CD14-positive monocyte (primary cell): ENCODE results near the gene UQCRHL. TPM values are rescaled to one million over a fixed set of nuclear protein-coding genes. Genes with fewer than 3 reads are reported as not detected.
A peak's percentile ranks its signal among the peaks of the same experiment; 100 is the strongest.

Experiments used
- DNase-seq, 3 donors: peaks; one replicate each; pipeline ENCODE4 v3.0.0-alpha.2; 2011 to 2022
- H2AFZ ChIP-seq: 2 replicates; pipeline ENCODE4 v1.6.0; 2012; ENCODE audit warnings: mild to moderate bottlenecking, low read depth, low read length, inconsistent platforms; ENCODE audit not compliant: insufficient read depth, poor library complexity, severe bottlenecking
- H3K27ac ChIP-seq, 2 donors: 1 replicate in 1 of 2; 2 replicates in 1 of 2; pipeline ENCODE4 v1.5.1; 2012 to 2013; ENCODE audit warnings: low read length in 2 of 2, control low read depth in 1 of 2, inconsistent platforms in 1 of 2, low read depth in 1 of 2, mild to moderate bottlenecking in 1 of 2
- H3K27me3 ChIP-seq, 2 donors: one replicate each; pipeline versions ENCODE4 v1.6.0 to v1.6.1; 2011 to 2013; ENCODE audit warnings: low read length in 2 of 2; ENCODE audit not compliant: control insufficient read depth in 2 of 2, insufficient read depth in 2 of 2
- H3K36me3 ChIP-seq, 2 donors: replicated peaks in 1 of 2; 1 replicate in 1 of 2; 2 replicates in 1 of 2; pipeline versions ENCODE4 v1.5.1 to v1.6.1; 2012 to 2013; ENCODE audit warnings: low read length in 2 of 2, control low read depth in 1 of 2, inconsistent platforms in 1 of 2, mild to moderate bottlenecking in 1 of 2; ENCODE audit not compliant: insufficient read depth in 2 of 2, control insufficient read depth in 1 of 2
- H3K4me1 ChIP-seq, 2 donors: 1 replicate in 1 of 2; 2 replicates in 1 of 2; pipeline versions ENCODE4 v1.5.1 to v1.6.1; 2012 to 2013; ENCODE audit warnings: low read length in 2 of 2, control low read depth in 1 of 2, inconsistent platforms in 1 of 2, mild to moderate bottlenecking in 1 of 2, moderate library complexity in 1 of 2; ENCODE audit not compliant: insufficient read depth in 2 of 2, control insufficient read depth in 1 of 2
- H3K4me2 ChIP-seq: replicated peaks from 2 replicates; pipeline ENCODE3; 2012; ENCODE audit warnings: low read length, moderate library complexity, mild to moderate bottlenecking; ENCODE audit not compliant: poor library complexity, severe bottlenecking; ENCODE audit errors: extremely low read depth
- H3K4me3 ChIP-seq, 3 experiments: fragments of 200-600 bp in 1 of 3; sonication (generic) in 1 of 3; replicated peaks in 1 of 3; 1 replicate in 2 of 3; 2 replicates in 1 of 3; pipeline ENCODE4 v1.5.1; 2011 to 2013; ENCODE audit warnings: low read length in 3 of 3, mild to moderate bottlenecking in 3 of 3, control low read depth in 2 of 3, low read depth in 2 of 3, inconsistent platforms in 1 of 3, moderate library complexity in 1 of 3
- H3K79me2 ChIP-seq: 2 replicates; pipeline ENCODE4 v1.6.0; 2012; ENCODE audit warnings: mild to moderate bottlenecking, control low read depth, inconsistent platforms, low read length, moderate library complexity; ENCODE audit not compliant: insufficient read depth
- H3K9ac ChIP-seq: 2 replicates; pipeline ENCODE4 v1.6.0; 2017; ENCODE audit warnings: low read length, mild to moderate bottlenecking; ENCODE audit not compliant: insufficient read depth, poor library complexity, severe bottlenecking
- H3K9me3 ChIP-seq, 2 donors: replicated peaks in 1 of 2; 1 replicate in 1 of 2; 2 replicates in 1 of 2; pipeline versions ENCODE4 v1.5.1 to v1.6.1; 2012 to 2013; ENCODE audit warnings: low read length in 2 of 2, control low read depth in 1 of 2; ENCODE audit not compliant: control insufficient read depth in 1 of 2, insufficient read depth in 1 of 2
- H4K20me1 ChIP-seq: 2 replicates; pipeline ENCODE4 v1.6.0; 2012; ENCODE audit warnings: mild to moderate bottlenecking, low read length, control low read depth, moderate library complexity; ENCODE audit not compliant: insufficient read depth
- H3K27ac Mint-ChIP-seq, 7 donors: one replicate each; pipeline ENCODE4 v1.8.0; 2020; ENCODE audit warnings: mild to moderate bottlenecking in 7 of 7, mixed read lengths in 7 of 7, moderate library complexity in 6 of 7, inconsistent platforms in 2 of 7
- H3K27me3 Mint-ChIP-seq, 3 donors: one replicate each; pipeline ENCODE4 v1.8.0; 2021 to 2022; ENCODE audit warnings: low read depth in 3 of 3, mild to moderate bottlenecking in 3 of 3, mixed read lengths in 3 of 3, moderate library complexity in 3 of 3, inconsistent platforms in 1 of 3
- H3K36me3 Mint-ChIP-seq, 2 donors: one replicate each; pipeline ENCODE4 v1.8.0; 2020; ENCODE audit warnings: mixed read lengths in 2 of 2, inconsistent platforms in 1 of 2, mild to moderate bottlenecking in 1 of 2
- H3K4me1 Mint-ChIP-seq: one replicate; pipeline ENCODE4 v1.8.0; 2020; ENCODE audit warnings: mild to moderate bottlenecking, mixed read lengths
- H3K4me3 Mint-ChIP-seq, 2 donors: one replicate each; pipeline ENCODE4 v1.8.0; 2020; ENCODE audit warnings: mild to moderate bottlenecking in 2 of 2, mixed read lengths in 2 of 2, moderate library complexity in 1 of 2
- H3K9me3 Mint-ChIP-seq, 7 donors: one replicate each; pipeline ENCODE4 v1.8.0; 2020 to 2022; ENCODE audit warnings: mixed read lengths in 7 of 7, mild to moderate bottlenecking in 6 of 7, moderate library complexity in 6 of 7, inconsistent platforms in 2 of 7
- WGBS: methylation state at CpG from one replicate; pipeline ENCODE4 v1.1.5; 2013; ENCODE audit warnings: missing lambda C conversion rate; ENCODE audit not compliant: insufficient coverage; 5-methylcytosine and 5-hydroxymethylcytosine counted together
- intact Hi-C, 2 donors: fragments of 100-400 bp; cut with micrococcal nuclease; formaldehyde crosslinking; loops; one replicate each; pipeline versions ENCODE4 v1.15.0 to v1.15.1; 2023
- polyA plus RNA-seq, 3 donors: library from polyadenylated mRNA; depleted of rRNA in 1 of 3; unstranded in 2 of 3; stranded (reverse) in 1 of 3; fragments of 300-500 nt in 2 of 3; fragments of >200 nt in 1 of 3; fragmentation: Illumina TruSeq in 2 of 3; gene quantifications; 1 replicate in 2 of 3; 2 replicates in 1 of 3; pipeline ENCODE4 v1.2.3, GENCODE V29; 2012 to 2021
- TF ChIP-seq, protein P1 (sequence below): fragments of 200-600 bp; IDR thresholded peaks from one replicate; pipeline ENCODE4 v1.8.0; 2022; ENCODE audit warnings: antibody characterized with exemption, mild to moderate bottlenecking

The UQCRHL gene
- polyA plus RNA-seq, 3 donors = 1.0 to 1.3 (median 1.0) TPM

DNA sequence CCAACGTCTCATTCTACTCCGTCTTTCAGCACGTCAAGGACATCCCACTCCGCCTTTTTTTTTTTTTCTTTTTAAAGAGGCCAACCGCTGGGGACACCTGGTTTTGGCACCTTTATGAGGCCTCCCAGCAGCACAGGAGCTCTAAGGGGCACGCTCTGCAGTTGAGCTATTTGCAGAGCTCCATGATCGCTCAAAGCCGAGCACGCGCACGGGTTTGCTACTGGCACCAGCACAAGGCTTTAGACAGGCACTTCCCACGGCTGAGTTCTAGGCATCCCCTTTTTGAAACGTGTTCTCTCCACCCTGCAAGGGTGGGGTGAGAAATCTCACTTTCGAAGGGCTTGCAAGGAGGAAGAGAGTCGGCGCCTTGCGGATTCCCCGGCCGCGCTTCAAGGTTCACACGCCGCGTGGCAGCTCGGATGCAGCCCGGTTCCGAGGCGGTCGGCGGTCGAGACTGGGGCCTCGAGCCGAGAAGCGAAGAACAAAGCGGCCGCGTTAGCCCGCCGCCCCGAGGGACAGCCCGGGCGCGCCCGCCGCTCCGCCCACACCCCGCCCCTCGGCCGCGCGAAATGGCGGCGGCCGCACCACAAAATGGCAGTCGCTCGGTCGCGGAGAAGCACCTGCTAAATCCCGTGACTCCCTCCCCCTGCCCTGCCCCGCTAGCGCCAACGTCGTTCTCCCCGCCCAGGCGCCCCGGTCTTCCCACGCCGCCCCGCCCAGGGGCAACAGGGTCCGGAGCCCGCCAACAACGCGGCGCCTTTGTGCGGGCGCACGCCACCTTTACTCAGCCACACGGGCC is 27.2 kb upstream of the UQCRHL start:
- TF ChIP-seq, protein P1, sequence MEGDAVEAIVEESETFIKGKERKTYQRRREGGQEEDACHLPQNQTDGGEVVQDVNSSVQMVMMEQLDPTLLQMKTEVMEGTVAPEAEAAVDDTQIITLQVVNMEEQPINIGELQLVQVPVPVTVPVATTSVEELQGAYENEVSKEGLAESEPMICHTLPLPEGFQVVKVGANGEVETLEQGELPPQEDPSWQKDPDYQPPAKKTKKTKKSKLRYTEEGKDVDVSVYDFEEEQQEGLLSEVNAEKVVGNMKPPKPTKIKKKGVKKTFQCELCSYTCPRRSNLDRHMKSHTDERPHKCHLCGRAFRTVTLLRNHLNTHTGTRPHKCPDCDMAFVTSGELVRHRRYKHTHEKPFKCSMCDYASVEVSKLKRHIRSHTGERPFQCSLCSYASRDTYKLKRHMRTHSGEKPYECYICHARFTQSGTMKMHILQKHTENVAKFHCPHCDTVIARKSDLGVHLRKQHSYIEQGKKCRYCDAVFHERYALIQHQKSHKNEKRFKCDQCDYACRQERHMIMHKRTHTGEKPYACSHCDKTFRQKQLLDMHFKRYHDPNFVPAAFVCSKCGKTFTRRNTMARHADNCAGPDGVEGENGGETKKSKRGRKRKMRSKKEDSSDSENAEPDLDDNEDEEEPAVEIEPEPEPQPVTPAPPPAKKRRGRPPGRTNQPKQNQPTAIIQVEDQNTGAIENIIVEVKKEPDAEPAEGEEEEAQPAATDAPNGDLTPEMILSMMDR = no peak
- peaks cover 0 to 1% (median 0%) of the 10 kb centered on the region in 7 donors for H3K9me3 Mint-ChIP-seq
- DNase-seq = peak; percentile 77 to 85 (median 81)
- intact Hi-C loops = loop anchor here (1.0 to 5.0 kb wide), 3 partner anchors 13 to 53 kb away; partner anchors contain the start of gene SPEN (in 1 of the 2)
- H3K4me3 Mint-ChIP-seq = peak overlapping the region; percentile 94
- peak overlapping the region; percentile 97 to 99 (median 98) for H3K27ac Mint-ChIP-seq
- peaks cover 44% of the 10 kb centered on the region for H3K79me2 ChIP-seq
- no peaks in the 10 kb centered on the region for H3K9me3 ChIP-seq
- peak overlapping the region; percentile 84 to 98 (median 96) for H3K4me3 ChIP-seq
- H3K36me3 Mint-ChIP-seq = peaks cover 5 to 6% of the 10 kb centered on the region in 2 donors
- H3K27me3 Mint-ChIP-seq = no peaks in the 10 kb centered on the region
- peaks cover 63 to 75% of the 10 kb centered on the region in 2 donors for H3K4me1 ChIP-seq
- under 1% methylated on average over 72 of the region's 77 CpGs for WGBS
- peak overlapping the region; percentile 99 for H3K9ac ChIP-seq
- H3K27ac ChIP-seq = peak overlapping the region; percentile 98 to 99
- H3K4me1 Mint-ChIP-seq = peaks cover 55% of the 10 kb centered on the region
- H3K4me2 ChIP-seq = peak overlapping the region; percentile 87
- peak overlapping the region; percentile 75 for H2AFZ ChIP-seq
- no peaks in the 10 kb centered on the region for H3K36me3 ChIP-seq
- H4K20me1 ChIP-seq = no peaks in the 10 kb centered on the region
- H3K27me3 ChIP-seq = no peaks in the 10 kb centered on the region

GRCh38 chr1:15833842-15834405 is 26.5 kb upstream of the UQCRHL start:
- peak overlapping the region; percentile 97 to 99 (median 98) for H3K27ac Mint-ChIP-seq
- peak in 1 of 3 donors; percentile 74 for DNase-seq
- no peaks in the 10 kb centered on the region for H3K27me3 ChIP-seq
- peaks cover 46% of the 10 kb centered on the region for H3K79me2 ChIP-seq
- peaks cover 5 to 6% of the 10 kb centered on the region in 2 donors for H3K36me3 Mint-ChIP-seq
- TF ChIP-seq, protein P1 = no peak
- H3K4me1 Mint-ChIP-seq = peaks cover 62% of the 10 kb centered on the region
- peak overlapping the region; percentile 99 for H3K9ac ChIP-seq
- peaks cover 0 to 1% (median 0%) of the 10 kb centered on the region in 3 donors for H3K27me3 Mint-ChIP-seq
- intact Hi-C loops = loop anchor here (1.0 to 2.0 kb wide), 2 partner anchors 13 to 15 kb away; partner anchors contain the start of gene SPEN (in 1 of the 2)
- H3K4me2 ChIP-seq = peak overlapping the region; percentile 87
- no peaks in the 10 kb centered on the region for H3K36me3 ChIP-seq
- H3K9me3 Mint-ChIP-seq = peaks cover 0 to 1% (median 0%) of the 10 kb centered on the region in 7 donors
- H3K4me1 ChIP-seq = peaks cover 69 to 81% of the 10 kb centered on the region in 2 donors
- H2AFZ ChIP-seq = peak overlapping the region; percentile 75
- no peaks in the 10 kb centered on the region for H3K9me3 ChIP-seq
- peak overlapping the region; percentile 94 for H3K4me3 Mint-ChIP-seq
- 0% methylated on average over 5 of the region's 10 CpGs for WGBS
- H3K27ac ChIP-seq = peak overlapping the region; percentile 98 to 99
- H4K20me1 ChIP-seq = no peaks in the 10 kb centered on the region
- H3K4me3 ChIP-seq = peak overlapping the region; percentile 84 to 98 (median 96)
